Measurements from ENCODE around the gene PPP6C. TPM values are rescaled to one million over a fixed set of nuclear protein-coding genes. Genes with fewer than 3 reads are reported as not detected.

The PPP6C gene
- total RNA-seq, 1 donor from 2014 or later: 37.9 TPM

Other genes starting within 250 kb of the PPP6C start
- gene GOLGA1, start 248.7 kb downstream of the PPP6C start, total RNA-seq: 22.0 and 22.4 TPM in 2 replicates
- gene SCAI, start 46.3 kb downstream of the PPP6C start, total RNA-seq: 7.8 and 8.6 TPM in 2 replicates
- gene RABEPK, start 10.7 kb upstream of the PPP6C start, total RNA-seq: 20.2 and 20.7 TPM in 2 replicates
- gene HSPA5, start 51.5 kb upstream of the PPP6C start, total RNA-seq: 282 and 300 TPM in 2 replicates
- 56.1 and 56.5 TPM in 2 replicates for gene GAPVD1, start 72.0 kb upstream of the PPP6C start, total RNA-seq